Measurements from ENCODE around the gene SPIN1. TPM values are rescaled to one million over a fixed set of nuclear protein-coding genes. Genes with fewer than 3 reads are reported as not detected.

The SPIN1 gene
- total and polyA plus RNA-seq, 2 donors (not counting 3 experiments of a cell fraction or from before 2014, with no cell fraction given), result 38.1 to 56.8 TPM

- POLR2A ChIA-PET, result no interaction called here
- Histone ChIP-seq H3K79me2 (ENCODE audit: control insufficient read depth, insufficient read depth, low read length) (peaks cover 84% of the 10 kb centered on the region), H3K36me3 (ENCODE audit: control insufficient read depth in 2 of 2, extremely low read depth in 1 of 2, insufficient read depth in 2 of 2, low read length in 2 of 2) (no peaks in the 10 kb centered on the region), H3K9ac (replicated peaks; ENCODE audit: extremely low read depth, insufficient read depth, low read length) (no peak overlapping the region), H3K27me3 (ENCODE audit: control insufficient read depth in 2 of 2, insufficient read depth in 2 of 2, low read length in 2 of 2) (no peaks in the 10 kb centered on the region), H2AFZ (ENCODE audit: low read depth, low read length) (no peak overlapping the region), H3K9me3 (replicated peaks; ENCODE audit: control insufficient read depth, insufficient read depth, low read length) (no peaks in the 10 kb centered on the region), H3K4me3 (replicated peaks in 1 of 3; ENCODE audit: insufficient read depth in 1 of 3, low read depth in 1 of 3, low read length in 3 of 3) (no peak overlapping the region), H3K27ac (ENCODE audit: insufficient read depth, low read depth, low read length) (no peak overlapping the region), H4K20me1 (replicated peaks; ENCODE audit: control insufficient read depth, extremely low read depth, insufficient read depth, low read length) (peaks cover 3% of the 10 kb centered on the region), H3K9me1 (replicated peaks; ENCODE audit: control insufficient read depth, extremely low read depth, insufficient read depth, low read length) (no peaks in the 10 kb centered on the region), H3K4me2 (ENCODE audit: insufficient read depth, low read length) (no peak overlapping the region), H3K4me1 (ENCODE audit: control insufficient read depth, extremely low read depth, insufficient read depth, low read length) (no peaks in the 10 kb centered on the region)
- dilution Hi-C loops (cut with MboI; ENCODE audit: extremely low pct_ligation_motif_present, low sequenced_read_pairs) (no loop called here), intact Hi-C loops (cut with micrococcal nuclease) (no loop called here)
- CTCF ChIA-PET, result interaction anchor here (1.1 kb wide), 1 partner anchor 9 kb away, joined by 3 read pairs; no protein-coding TSS in a partner anchor
- FAIRE-seq (no peak), DNase-seq (ENCODE audit: low read depth, low spot score) (no peak)
- TF ChIP-seq MAX (IDR thresholded peaks at IDR 0.05; ENCODE audit: insufficient read depth, insufficient read length) (no peak), FOS (IDR thresholded peaks at IDR 0.05; ENCODE audit: borderline replicate concordance, insufficient read depth, low read length) (no peak), POLR2A (IDR thresholded peaks at IDR 0.05; ENCODE audit: low read depth, low read length) (no peak)
- no TSS peak for BruUV-seq (replicated peaks)
Measured at GRCh38 chr9:88403340-88403739, 15.1 kb downstream of the SPIN1 start.

GRCh38 chr9:88406051-88406450 lies 17.8 kb downstream of the SPIN1 start:
- no peaks in the 10 kb centered on the region for H3K9me1 ChIP-seq (replicated peaks; ENCODE audit: control insufficient read depth, extremely low read depth, insufficient read depth, low read length)
- ChIA-PET CTCF (no interaction called here), POLR2A (no interaction called here)
- no peak overlapping the region for H2AFZ ChIP-seq (ENCODE audit: low read depth, low read length)
- no peaks in the 10 kb centered on the region for H3K4me1 ChIP-seq (ENCODE audit: control insufficient read depth, extremely low read depth, insufficient read depth, low read length)
- no peak overlapping the region for H3K4me3 ChIP-seq (replicated peaks in 1 of 3; ENCODE audit: insufficient read depth in 1 of 3, low read depth in 1 of 3, low read length in 3 of 3)
- no peaks in the 10 kb centered on the region for H3K36me3 ChIP-seq (ENCODE audit: control insufficient read depth in 2 of 2, extremely low read depth in 1 of 2, insufficient read depth in 2 of 2, low read length in 2 of 2)
- BruUV-seq (replicated peaks), result no TSS peak
- peaks cover 5% of the 10 kb centered on the region for H4K20me1 ChIP-seq (replicated peaks; ENCODE audit: control insufficient read depth, extremely low read depth, insufficient read depth, low read length)
- TF ChIP-seq POLR2A (IDR thresholded peaks at IDR 0.05; ENCODE audit: low read depth, low read length), result no peak
- no peak for TF ChIP-seq FOS (IDR thresholded peaks at IDR 0.05; ENCODE audit: borderline replicate concordance, insufficient read depth, low read length)
- TF ChIP-seq GATA2 (IDR thresholded peaks at IDR 0.05; ENCODE audit: insufficient read depth, insufficient read length, low read depth, low read length), result no peak
- TF ChIP-seq MAX (IDR thresholded peaks at IDR 0.05; ENCODE audit: insufficient read depth, insufficient read length), result no peak
- TF ChIP-seq JUN (IDR thresholded peaks at IDR 0.05; ENCODE audit: borderline replicate concordance, insufficient read depth, insufficient read length, low read depth), result no peak
- no peak for TF ChIP-seq EZH2 (IDR thresholded peaks at IDR 0.05; ENCODE audit: borderline replicate concordance, low read depth, low read length, severe bottlenecking)
- no peak for TF ChIP-seq POLR2AphosphoS5 (IDR thresholded peaks at IDR 0.05; ENCODE audit: insufficient read depth, low read depth, low read length)
- TF ChIP-seq CTCF (IDR thresholded peaks at IDR 0.05; ENCODE audit: extremely low read depth in 1 of 2, insufficient read depth in 1 of 2, low read depth in 1 of 2, low read length in 2 of 2), result no peak
- TF ChIP-seq MYC (IDR thresholded peaks at IDR 0.05; ENCODE audit: low read depth, low read length), result no peak
- no peak overlapping the region for H3K9ac ChIP-seq (replicated peaks; ENCODE audit: extremely low read depth, insufficient read depth, low read length)
- intact Hi-C loops (cut with micrococcal nuclease) (no loop called here), dilution Hi-C loops (cut with MboI; ENCODE audit: extremely low pct_ligation_motif_present, low sequenced_read_pairs) (no loop called here)
- H3K9me3 ChIP-seq (replicated peaks; ENCODE audit: control insufficient read depth, insufficient read depth, low read length), result no peaks in the 10 kb centered on the region
- FAIRE-seq, result no peak
- no peaks in the 10 kb centered on the region for H3K27me3 ChIP-seq (ENCODE audit: control insufficient read depth in 2 of 2, insufficient read depth in 2 of 2, low read length in 2 of 2)
- H3K4me2 ChIP-seq (ENCODE audit: insufficient read depth, low read length), result no peak overlapping the region
- H3K79me2 ChIP-seq (ENCODE audit: control insufficient read depth, insufficient read depth, low read length), result peaks cover 77% of the 10 kb centered on the region
- no peak overlapping the region for H3K27ac ChIP-seq (ENCODE audit: insufficient read depth, low read depth, low read length)
- DNase-seq (ENCODE audit: low read depth, low spot score), result no peak
